ENCODE results near the gene AGPAT3. TPM values are rescaled to one million over a fixed set of nuclear protein-coding genes. Genes with fewer than 3 reads are reported as not detected.

AGPAT3 gene
- total RNA-seq, 2 donors from 2014 or later, result 31.3 to 53.5 TPM

DNA sequence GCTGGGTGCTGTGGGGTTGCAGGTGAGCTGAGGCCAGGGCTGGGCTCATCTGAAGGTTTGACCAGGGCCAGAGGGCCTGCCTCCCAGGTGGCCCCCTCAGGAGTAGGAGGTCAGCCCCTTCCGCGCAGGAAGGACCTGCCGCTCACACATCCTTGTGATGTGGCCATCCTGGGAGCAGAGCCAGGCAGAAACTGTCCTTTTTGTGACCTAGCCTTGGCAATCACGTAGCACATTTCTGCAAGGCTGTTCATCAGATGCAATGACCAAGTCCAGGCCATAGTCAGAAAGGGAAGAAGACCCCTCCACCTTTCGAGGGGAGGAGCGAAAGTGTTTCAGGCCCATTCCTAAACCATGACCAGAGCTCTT, 91.6 kb downstream of the AGPAT3 start:
- no peak overlapping the region for H3K27ac ChIP-seq
- TF ChIP-seq POLR2A (IDR thresholded peaks at IDR 0.05) (no peak), CTCF (IDR thresholded peaks at IDR 0.05) (no peak), POLR2AphosphoS5 (IDR thresholded peaks at IDR 0.05) (no peak)
- intact Hi-C loops (cut with DNase I), result no loop called here
- H3K27me3 ChIP-seq (replicated peaks; ENCODE audit: insufficient read depth), result no peaks in the 10 kb centered on the region
- H3K9me3 ChIP-seq, result no peaks in the 10 kb centered on the region
- H3K4me1 ChIP-seq (replicated peaks), result no peaks in the 10 kb centered on the region
- no peak for DNase-seq (ENCODE audit: low spot score)
- 56% methylated on average over 6 of the region's 6 CpGs for WGBS
- no peaks in the 10 kb centered on the region for H3K36me3 ChIP-seq
- H3K4me3 ChIP-seq, result no peak overlapping the region

- H3K4me1 ChIP-seq (replicated peaks), result no peaks in the 10 kb centered on the region
- intact Hi-C loops (cut with DNase I), result no loop called here
- H3K27ac ChIP-seq, result no peak overlapping the region
- 55% methylated on average over 10 of the region's 17 CpGs for WGBS
- TF ChIP-seq POLR2A (IDR thresholded peaks at IDR 0.05), result no peak
- H3K27me3 ChIP-seq (replicated peaks; ENCODE audit: insufficient read depth), result no peaks in the 10 kb centered on the region
- H3K4me3 ChIP-seq, result no peak overlapping the region
- no peaks in the 10 kb centered on the region for H3K9me3 ChIP-seq
- no peaks in the 10 kb centered on the region for H3K36me3 ChIP-seq
- no peak for DNase-seq (ENCODE audit: low spot score)
These were observed 92.1 kb downstream of the AGPAT3 start for GRCh38 chr21:43957128-43957571.

DNA sequence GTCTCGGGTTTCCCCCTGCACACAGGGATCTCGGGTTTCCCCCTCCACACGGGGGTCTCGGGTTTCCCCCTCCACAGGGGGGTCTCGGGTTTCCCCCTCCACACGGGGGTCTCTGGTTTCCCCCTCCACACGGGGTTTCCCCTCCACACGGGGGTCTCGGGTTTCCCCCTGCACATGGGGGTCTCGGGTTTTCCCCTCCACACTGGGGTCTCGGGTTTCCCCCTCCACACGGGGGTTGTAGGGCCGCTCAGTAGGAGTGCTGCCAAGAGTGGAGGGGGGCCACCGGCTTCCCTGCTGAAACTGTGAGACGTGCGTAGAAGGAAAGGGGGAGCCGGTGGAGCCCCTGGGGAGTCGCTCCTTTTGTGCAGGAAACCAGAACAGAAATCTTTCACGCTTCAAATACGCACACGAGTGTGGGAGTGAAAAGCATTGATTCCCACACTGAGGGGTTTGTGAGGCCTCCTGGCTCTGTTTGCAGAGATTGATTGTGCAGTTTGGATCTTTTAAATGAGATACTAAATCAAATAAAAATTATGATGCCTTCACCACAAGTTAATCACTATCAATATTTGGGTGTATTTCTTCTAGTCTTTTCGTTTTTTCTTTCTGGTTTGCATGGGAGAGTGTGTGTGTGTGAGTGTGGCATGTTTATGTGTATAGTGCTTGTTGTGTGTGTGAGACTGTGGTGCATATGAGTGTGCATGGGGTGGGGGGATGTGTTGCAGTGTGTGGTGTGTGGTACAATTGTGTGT, 92.8 kb downstream of the AGPAT3 start:
- WGBS, result 59% methylated on average over 22 of the region's 22 CpGs
- no peaks in the 10 kb centered on the region for H3K36me3 ChIP-seq
- no peak overlapping the region for H3K27ac ChIP-seq
- DNase-seq (ENCODE audit: low spot score), result no peak
- no peak overlapping the region for H3K4me3 ChIP-seq
- no peaks in the 10 kb centered on the region for H3K4me1 ChIP-seq (replicated peaks)
- no peaks in the 10 kb centered on the region for H3K27me3 ChIP-seq (replicated peaks; ENCODE audit: insufficient read depth)
- TF ChIP-seq CTCF (IDR thresholded peaks at IDR 0.05) (no peak), POLR2AphosphoS5 (IDR thresholded peaks at IDR 0.05) (no peak), POLR2A (IDR thresholded peaks at IDR 0.05) (no peak)
- no peaks in the 10 kb centered on the region for H3K9me3 ChIP-seq
- intact Hi-C loops (cut with DNase I), result no loop called here

DNA sequence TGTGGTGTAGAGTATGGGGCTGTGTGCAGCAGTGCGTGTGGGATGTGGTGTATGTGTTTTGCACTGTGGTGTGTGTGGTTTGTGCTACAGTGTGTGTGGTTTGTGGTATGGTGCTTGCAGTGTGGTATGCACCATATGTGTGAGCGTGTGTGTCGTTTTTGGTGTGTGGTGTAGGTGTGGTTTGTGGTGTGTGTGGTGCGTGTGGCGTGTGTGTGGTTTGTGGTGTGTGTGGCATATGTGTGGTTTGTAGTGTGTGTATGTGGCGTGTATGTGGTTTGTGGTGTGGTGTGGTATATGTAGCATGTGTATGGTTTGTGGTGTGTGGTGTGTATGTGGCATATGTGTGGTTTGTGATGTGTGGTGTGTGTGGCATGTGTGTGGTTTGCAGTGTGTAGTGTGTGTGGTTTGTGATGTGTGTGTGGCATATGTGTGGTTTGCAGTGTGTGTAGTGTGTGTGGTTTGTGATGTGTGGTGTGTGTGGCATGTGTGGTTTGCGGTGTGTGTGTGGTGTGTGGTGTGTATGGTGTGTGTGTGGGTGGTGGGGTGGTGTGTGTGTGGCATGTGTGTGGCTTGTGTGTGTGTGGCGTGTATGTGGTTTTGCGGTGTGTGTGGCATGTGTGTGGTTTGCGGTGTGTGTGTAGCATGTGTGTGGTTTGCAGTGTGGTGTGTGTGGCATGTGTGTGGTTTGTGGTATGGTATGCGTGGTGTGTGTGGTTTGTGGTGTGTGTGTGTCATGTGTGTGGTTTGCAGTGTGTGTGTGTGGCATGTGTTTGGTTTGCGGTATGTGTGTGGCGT, 93.5 kb downstream of the AGPAT3 start:
- intact Hi-C loops (cut with DNase I), result no loop called here
- H3K27ac ChIP-seq, result no peak overlapping the region
- no peaks in the 10 kb centered on the region for H3K27me3 ChIP-seq (replicated peaks; ENCODE audit: insufficient read depth)
- no peak overlapping the region for H3K4me3 ChIP-seq
- H3K36me3 ChIP-seq, result no peaks in the 10 kb centered on the region
- no peak for TF ChIP-seq CTCF (IDR thresholded peaks at IDR 0.05)
- TF ChIP-seq POLR2A (IDR thresholded peaks at IDR 0.05), result no peak
- TF ChIP-seq POLR2AphosphoS5 (IDR thresholded peaks at IDR 0.05), result no peak
- no peaks in the 10 kb centered on the region for H3K4me1 ChIP-seq (replicated peaks)
- no peak for DNase-seq (ENCODE audit: low spot score)
- no peaks in the 10 kb centered on the region for H3K9me3 ChIP-seq
- WGBS, result 94% methylated on average over 13 of the region's 13 CpGs

GRCh38 chr21:43959231-43960116, 94.5 kb downstream of the AGPAT3 start:
- H3K4me3 ChIP-seq, result no peak overlapping the region
- TF ChIP-seq CTCF (IDR thresholded peaks at IDR 0.05), result no peak
- no peak for TF ChIP-seq POLR2AphosphoS5 (IDR thresholded peaks at IDR 0.05)
- no peaks in the 10 kb centered on the region for H3K36me3 ChIP-seq
- no peak for DNase-seq (ENCODE audit: low spot score)
- no peaks in the 10 kb centered on the region for H3K27me3 ChIP-seq (replicated peaks; ENCODE audit: insufficient read depth)
- no peaks in the 10 kb centered on the region for H3K9me3 ChIP-seq
- intact Hi-C loops (cut with DNase I), result no loop called here
- 85% methylated on average over 36 of the region's 39 CpGs for WGBS
- H3K4me1 ChIP-seq (replicated peaks), result no peaks in the 10 kb centered on the region
- H3K27ac ChIP-seq, result no peak overlapping the region

Data from prostate gland (tissue), 2 donors.